Measurements from ENCODE around the gene MSL2.
"Not testable (repeated sequence)": the region's sequence is repeated elsewhere in the genome, so short reads cannot be mapped to it uniquely, and the experiment has no call there.

The MSL2 gene

DNA sequence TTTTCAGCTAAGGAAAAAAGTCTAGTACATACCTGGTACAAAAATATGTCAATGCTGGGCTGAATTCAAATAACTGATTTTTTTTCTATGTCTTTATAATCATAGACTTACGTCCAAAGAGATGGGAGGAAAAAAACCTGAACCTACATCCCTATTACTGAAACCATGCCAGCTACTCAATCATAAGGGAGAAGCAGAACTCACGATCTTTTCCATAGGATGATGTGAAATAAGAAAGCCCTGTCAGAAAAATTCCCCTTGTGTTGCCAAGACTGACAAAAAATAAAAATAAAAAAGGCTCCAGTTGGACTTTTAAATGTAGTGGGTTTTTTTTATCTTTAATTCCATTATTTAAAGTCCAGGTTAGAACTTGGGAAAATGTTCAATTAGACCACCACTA lies 3.3 kb downstream of the MSL2 start:
- no peak for DNase-seq (ENCODE audit: low read depth, low spot score)

DNA sequence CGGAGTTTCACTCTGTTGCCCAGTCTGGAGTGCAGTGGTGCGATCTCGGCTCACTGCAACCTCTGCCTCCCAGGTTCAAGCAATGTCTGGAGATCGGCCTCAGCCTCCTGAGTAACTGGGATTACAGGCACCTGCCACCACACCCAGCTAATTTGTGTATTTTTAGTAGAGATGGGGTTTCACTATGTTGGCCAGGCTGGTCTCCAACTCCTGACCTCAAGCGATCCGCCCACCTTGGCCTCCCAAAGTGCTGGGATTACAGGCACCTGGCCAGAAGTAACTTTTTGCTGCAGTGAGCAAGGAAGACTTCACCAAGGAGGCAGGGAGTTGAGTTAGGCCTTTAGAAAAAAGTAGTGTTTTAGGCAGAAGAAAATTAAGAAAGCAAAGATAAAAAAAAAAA lies 3.9 kb downstream of the MSL2 start:
- DNase-seq (ENCODE audit: low read depth, low spot score): not testable (repeated sequence)

DNA sequence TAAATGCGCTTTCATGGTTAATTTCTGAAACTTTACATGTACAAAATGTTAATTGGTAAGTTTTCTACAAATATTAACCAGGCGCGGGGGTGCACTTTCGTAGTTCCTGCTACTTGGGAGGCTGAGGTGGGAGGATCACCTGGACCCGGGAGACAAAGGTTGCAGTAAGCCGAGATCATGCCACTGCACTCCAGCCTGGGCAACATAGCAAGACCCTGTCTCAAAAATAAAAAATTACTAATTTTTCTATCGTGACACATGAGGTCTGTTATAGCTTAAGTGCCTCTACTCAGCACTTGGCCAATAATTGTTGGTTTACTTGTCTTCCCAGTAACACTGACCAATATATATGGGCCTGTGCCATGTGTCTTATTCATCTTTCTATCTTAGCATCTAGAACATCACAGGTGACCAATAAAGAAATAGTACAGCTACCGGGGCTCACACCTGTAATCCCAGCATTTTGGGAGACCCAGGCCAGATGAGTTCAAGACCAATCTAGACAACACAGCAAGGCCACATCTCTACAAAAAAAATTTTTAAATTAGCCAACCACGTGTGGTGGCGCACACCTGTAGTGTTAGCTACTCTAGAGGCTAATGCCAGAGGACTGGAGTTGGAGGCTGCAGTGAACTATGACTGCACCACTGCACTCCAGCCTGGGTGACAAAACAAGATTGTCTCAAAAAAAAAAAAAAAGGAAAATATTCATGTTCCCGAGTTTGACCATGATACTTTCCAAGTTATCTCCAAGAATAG lies 6.1 kb downstream of the MSL2 start:
- DNase-seq (ENCODE audit: low read depth, low spot score): no peak

DNA sequence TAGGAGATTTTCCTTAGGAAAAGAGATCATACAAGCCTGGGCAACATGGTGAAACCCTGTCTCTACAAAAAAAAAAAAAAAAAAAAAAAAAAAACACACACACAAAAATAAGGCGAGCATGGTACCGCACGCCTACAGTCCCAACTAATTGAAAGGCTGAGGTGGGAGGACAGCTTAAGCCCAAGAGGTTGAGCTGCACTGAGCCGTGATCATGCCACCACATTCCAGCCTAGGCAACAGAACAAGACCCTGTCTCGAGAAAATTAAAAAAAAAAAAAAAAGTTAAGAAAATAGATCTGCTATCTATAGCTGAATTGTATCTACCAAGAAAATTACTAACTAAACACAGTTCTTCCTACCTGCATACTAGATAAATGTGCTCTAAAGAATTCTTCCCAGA lies 7.1 kb downstream of the MSL2 start:
- DNase-seq (ENCODE audit: low read depth, low spot score): no peak

DNA sequence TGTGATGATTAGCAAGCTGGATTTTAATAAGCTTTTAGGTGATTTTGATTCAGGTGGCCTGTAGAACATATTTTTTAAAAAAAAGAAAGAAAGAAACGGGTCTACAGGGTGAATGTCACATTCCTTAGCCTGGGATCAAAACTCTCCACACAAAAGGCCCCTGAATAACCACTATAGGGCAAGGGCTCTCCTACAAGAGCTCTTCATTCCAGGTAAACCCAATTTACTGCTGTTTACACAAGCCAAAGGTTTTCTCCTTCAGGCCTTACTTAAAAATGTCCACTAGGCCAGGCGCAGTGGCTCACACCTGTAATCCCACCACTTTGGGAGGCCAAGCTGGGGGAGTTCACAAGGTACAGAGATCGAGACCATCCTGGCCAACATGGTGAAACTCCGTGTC lies 8.3 kb downstream of the MSL2 start:
- DNase-seq (ENCODE audit: low read depth, low spot score): no peak

DNA sequence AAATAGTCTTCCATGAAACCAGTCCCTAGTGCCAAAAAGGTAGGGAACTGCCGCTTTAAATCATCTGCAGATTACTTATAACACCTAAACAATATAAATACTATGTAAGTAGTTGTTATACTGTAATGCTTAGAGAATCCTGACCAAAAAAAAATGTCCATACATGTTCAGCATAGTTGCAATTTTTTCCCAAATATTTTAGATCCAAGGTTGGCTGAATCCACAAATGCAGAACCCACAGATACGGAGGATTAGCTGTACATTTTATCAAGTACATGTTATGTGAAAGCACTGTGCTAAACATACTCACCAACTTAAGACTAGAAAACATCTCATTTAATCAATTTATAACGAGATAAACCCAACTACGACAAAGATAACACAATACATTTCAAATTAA lies 9.3 kb downstream of the MSL2 start:
- DNase-seq (ENCODE audit: low read depth, low spot score): no peak

DNA sequence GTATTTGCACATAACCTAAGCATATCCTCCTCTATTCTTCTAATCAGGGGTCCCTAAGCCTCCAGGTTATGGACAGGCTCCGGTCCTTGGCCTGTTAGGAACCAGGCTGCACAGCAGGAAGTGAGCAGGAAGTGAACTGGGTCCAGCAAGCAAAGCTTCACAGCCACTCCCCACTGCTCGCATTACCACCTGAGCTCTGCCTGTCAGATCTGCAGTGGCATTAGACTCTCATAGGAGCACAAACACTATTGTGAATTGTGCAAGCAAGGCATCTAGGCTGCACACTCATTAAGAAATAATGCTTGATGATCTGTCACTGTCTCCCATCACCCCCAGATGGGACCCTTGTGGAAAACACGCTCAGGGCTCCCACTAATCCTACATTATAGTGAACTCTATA lies 9.8 kb downstream of the MSL2 start:
- DNase-seq (ENCODE audit: low read depth, low spot score): no peak

DNA sequence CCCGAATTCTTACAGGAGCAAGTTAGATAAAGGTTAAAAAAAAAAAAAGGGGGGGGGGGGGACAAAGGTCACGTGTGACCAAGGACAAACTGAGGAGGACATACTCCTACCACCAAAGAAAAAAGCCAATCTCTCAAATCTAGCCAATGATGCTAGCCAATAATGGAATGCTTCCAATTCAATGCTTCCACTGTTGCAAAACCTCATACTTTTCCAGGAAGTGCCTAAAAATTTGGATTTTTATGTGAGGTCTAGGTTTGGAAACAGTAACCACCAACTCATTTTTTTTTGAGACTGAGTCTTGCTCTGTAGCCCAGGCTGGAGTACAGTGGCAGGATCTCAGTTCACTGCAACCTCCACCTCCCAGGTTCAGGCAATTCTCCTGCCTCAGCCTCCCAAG lies 11.4 kb downstream of the MSL2 start:
- no peak for DNase-seq (ENCODE audit: low read depth, low spot score)

DNA sequence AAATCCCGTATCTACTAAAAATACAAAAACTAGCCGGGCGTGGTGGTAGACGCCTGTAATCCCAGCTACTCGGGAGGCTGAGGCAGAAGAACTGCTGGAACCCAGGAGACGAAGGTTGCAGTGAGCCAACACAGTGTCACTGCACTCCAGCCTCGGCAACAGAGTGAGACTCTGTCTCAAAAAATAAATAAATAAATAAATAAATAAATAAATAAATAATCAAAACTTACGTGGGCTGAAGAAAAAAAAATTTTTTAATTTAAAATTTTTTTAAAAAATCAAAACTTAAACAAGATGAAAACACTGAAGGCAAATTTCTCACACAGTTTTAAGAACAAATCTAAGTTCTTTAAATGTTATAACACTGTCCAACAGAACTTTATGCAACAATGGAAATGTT lies 14.4 kb downstream of the MSL2 start:
- DNase-seq (ENCODE audit: low read depth, low spot score): no peak

DNA sequence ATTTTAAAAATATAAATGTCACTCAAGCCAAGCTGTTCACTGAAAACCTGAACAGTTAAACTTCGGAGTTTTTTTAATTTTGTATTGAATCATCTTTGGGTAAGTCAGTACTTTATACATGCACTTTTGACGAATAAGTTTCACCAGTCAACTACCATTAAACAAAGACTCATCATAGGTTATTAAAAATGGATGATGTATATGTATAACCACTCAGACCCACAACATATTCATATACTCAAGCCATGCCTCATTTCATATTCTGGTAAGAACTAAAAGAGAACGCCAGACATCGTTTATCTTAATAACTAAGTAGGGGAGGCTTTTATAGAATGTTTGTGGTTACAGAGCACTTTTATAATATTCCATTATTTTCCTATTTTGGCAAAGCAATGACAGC lies 18.3 kb downstream of the MSL2 start:
- no peak for DNase-seq (ENCODE audit: low read depth, low spot score)

DNA sequence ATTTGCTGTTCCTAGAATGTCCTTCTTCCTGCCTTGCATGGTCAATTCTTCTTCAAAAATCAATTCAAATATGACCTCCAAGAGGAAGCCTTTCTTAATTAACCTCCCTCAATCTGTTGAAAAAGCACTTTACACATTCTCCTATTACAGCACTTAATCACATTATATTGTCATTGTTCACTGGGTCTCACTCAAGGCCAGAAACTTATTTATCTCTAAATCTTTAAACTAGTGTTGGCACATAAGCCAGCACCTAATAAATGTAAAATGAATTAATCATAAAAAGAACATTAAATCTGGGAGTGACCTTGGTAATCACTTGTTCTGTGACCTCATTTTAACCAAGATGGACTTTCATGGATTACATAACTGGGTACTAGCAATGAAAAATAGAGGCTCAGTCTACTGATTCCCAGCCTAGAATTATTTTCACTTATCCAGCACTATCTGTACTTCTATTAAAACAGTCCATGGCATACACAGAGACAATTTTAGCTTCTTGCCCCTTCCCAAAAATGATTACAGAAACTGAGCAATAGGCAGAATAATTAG lies 22.1 kb downstream of the MSL2 start:
- DNase-seq (ENCODE audit: low read depth, low spot score): no peak

DNA sequence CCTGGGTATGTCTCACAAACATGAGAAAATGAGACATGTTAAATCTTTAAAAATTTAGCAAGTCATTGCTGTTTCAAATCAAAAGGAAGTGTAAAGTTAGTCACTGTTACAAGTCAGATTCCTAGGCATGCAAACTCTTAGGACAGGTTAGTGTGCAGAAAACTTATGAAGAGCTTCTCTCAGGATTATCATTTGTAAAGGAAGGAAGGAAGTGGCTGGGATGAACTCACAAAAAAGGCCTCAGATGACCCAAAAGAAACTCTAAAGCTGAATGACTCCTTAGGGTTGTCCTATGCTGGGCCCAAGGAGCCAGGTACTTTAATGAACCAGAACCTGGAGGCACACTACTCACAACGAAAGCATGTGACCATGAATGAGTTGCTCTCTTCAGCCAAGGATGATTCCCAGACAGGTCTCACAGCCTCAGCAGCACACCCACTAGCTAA lies 25.0 kb downstream of the MSL2 start:
- DNase-seq (ENCODE audit: low read depth, low spot score): no peak

DNA sequence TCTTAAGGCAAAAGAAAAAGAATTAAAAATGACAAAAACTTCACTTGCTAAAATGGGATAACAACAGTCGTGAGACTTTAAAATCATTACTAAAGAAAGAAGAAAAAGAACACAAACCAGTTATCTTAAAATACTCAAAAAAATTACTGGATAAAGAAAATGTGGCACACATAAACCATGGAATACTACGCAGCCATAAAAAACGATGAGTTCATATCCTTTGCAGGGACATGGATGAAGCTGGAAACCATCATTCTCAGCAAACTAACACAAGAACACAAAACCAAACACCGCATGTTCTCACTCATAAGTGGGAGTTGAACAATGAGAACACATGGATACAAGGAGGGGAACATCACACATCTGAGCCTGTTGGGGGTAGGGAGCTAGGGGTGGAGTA lies 27.9 kb downstream of the MSL2 start:
- not testable (repeated sequence) for DNase-seq (ENCODE audit: low read depth, low spot score)

DNA sequence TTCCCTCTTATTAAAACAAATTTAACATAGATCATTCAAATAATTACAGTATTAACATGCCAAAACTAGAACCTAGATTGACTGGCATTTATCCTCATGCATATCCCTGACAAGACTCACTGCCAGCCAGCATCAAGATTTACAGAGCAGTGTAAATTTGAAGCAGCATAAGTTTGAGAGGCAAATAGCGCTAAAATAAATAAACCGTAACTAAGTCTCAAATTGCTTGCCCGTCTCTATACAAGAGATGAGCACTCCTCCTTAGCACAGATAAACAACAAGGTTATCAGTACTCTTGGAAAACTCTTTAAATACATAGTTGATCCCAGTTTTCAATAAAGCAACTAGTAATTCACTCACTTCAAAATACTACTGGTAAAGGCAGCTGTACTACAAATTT lies 29.6 kb downstream of the MSL2 start:
- DNase-seq (ENCODE audit: low read depth, low spot score): no peak

DNA sequence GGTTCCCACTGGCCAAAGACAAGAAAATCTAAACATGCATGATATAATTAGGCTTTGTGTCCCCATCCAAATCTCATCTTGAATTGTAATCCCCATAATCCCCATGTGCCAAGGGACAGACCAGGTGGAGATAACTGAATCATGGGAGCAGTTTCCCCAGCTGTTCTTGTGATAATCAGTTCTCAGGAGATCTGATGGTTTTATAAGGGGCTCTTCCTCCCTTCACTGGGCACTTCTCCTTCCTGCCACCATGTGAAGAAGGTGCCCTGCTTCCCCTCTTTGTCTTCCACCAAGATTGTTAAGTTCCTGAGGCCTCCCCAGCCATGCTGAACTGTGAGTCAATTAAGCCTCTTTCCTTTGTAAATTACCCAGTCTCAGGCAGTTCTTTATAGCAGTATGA lies 32.5 kb downstream of the MSL2 start:
- not testable (repeated sequence) for DNase-seq (ENCODE audit: low read depth, low spot score)

DNA sequence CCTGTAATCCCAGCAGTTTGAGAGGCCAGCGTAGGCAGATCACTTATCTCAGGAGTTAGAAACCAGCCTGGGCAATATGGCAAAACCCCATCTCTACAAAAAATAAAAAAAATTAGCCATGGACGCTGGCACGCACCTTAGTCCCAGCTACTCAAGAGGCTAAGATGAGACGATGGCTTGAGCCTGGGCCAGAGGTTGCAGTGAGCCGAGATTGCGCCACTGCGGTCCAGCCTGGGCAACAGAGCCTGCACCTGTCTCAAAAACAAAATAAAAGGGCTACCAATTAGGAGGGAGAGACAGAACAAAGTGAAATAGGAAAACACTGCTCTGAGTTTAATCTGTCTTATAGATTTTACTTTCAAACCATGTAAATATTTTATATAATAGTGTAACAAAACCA lies 33.8 kb downstream of the MSL2 start:
- DNase-seq (ENCODE audit: low read depth, low spot score): no peak

DNA sequence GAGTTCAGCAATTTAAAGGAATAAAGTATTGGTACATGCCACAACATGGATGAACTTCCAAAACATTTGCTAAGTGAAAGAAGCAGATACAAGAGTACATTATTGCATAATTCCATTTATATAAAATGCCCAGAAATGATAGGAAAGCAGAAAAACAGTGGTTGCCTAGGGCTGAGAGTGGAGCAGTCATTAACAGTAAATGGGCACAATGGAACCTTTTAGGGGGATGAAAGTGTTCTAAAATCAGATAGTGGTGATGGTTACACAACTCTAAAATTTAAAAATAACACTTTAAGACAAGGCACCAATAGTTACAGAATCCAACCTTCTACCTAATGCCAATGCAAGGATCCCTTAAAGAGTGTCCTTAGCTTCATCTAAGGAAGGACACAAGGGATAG lies 34.6 kb downstream of the MSL2 start:
- DNase-seq (ENCODE audit: low read depth, low spot score): no peak

DNA sequence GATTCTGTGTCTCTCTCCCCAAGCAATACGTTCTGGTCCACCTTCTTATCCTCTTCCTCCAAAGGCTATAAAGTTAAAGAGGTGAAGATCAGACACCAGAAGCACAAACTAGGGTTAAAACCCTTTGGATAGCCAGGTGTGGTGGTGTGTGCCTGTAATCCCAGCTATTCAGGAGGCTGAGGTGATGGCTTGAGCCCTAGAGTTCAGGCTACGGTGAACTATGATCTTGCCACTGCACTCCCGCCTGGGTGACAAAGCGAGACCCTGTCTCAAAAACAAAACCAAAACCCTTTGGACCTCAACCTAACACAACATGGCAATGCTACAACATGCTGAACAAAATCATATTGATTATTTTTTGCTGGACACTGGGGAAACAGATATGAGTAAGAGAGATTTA lies 43.2 kb downstream of the MSL2 start:
- no peak for DNase-seq (ENCODE audit: low read depth, low spot score)

DNA sequence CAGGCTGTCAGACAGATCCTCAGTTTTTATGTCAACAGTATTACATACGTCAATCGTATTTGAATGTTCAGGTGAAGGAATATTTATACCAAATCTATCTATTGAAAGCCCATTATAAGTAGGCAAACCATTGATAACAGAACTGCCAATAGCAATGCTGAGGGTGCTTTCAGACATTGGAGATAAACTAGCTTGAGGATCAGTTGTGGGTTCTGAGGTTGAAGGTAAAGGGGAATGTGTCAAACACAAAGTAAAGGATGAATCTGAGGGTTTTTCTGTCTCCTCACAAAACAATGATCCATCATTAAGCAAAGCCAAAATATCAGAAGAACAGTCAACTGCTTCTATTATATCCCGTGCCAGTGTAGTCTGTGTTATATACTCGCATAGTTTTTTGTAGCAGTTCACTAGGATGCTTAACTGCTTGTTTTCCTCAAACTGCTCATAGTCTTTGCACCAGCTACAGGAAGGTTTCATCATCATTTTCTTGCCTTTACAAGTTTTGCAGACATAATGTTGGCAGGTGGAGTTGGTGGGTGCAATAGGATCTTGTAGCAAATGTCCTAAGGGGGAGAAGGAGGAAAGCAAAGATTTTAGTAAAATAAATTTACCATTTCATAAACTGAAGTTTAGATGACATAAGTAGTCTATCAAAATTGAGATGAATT lies 43.8 kb downstream of the MSL2 start:
- DNase-seq (ENCODE audit: low read depth, low spot score): no peak

DNA sequence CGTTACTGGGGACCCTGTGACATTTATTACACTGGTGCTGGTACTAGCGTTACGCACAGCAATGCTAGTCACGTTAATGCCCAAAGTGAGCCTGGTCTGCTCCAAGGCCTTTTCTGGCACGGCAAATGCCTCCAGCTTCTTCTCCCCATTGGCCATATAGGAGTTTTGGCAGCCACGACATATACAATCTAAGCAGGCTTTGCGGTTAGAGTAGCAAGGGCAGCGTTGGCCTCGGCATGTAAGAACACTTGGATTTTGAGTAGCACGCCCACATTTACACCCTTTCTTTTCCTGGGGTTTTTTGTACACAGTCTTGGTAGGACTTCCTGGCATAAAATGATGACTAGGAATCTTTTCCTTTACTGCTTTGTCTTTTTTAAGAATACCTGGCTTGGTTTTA lies 44.9 kb downstream of the MSL2 start:
- no peak for DNase-seq (ENCODE audit: low read depth, low spot score)

DNA sequence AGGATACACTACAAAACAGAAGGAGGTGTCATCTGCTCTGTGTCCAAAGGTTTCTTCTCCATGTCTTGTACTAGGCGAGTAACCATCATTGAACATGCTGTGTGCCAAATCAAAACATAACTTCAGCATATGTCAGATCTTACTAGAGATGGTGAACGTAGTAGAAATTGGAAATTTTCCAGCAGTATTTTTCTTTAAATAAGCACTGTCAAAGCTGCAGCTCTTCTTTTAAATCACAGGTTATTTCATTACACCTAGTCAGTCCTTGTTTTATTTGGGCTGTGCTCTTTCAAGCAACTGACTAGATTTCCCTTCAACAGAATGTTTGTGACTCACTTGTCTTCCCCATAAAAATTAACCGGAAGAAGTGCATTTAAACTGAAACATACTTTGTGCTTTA lies 46.5 kb downstream of the MSL2 start:
- DNase-seq (ENCODE audit: low read depth, low spot score): no peak

DNA sequence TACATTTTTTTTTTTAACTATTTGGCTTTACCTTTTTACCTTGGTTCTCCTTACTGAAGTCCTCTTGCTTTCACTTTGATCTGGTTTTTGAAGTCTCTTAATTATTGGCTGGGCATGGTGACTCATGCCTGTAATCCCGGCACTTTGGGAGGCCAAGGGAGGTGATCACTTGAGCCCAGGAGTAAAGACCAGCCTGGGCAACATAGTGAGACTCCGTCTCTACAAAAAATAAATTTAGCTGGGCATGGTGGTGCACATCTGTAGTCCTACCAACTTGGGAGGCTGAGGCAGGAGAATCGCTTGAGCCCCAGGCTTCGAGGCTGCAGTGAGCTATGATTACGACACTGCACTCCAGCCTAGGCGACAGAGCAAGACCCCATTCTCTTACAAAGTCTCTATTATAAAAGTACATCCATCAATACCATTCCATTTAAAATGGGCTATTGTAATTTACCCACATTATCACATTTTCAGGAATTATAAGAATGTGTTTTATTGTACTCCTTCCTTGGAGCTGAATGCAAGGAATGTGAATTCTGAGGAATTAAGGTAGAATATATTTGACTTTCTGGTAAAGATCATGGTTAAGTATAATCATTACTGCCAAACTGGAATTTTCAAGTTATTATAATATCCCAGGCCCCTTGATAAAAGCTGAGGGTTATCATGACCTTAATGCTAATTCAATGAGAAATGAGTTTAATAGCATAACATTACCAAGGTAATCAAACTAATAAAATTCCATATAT lies 49.0 kb downstream of the MSL2 start:
- peak; percentile 24 for DNase-seq (ENCODE audit: low read depth, low spot score)

Data from ELF-1 (cell line).